NCI-H446 (cell line): ENCODE data around the gene LHPP.
"Not testable (repeated sequence)": the region's sequence is repeated elsewhere in the genome, so short reads cannot be mapped to it uniquely, and the experiment has no call there.

Source experiments
- DNase-seq, 2 experiments: peaks; one replicate each; lab custom pipeline; 2025; lab: John Stamatoyannopoulos, UW

Gene LHPP

DNA sequence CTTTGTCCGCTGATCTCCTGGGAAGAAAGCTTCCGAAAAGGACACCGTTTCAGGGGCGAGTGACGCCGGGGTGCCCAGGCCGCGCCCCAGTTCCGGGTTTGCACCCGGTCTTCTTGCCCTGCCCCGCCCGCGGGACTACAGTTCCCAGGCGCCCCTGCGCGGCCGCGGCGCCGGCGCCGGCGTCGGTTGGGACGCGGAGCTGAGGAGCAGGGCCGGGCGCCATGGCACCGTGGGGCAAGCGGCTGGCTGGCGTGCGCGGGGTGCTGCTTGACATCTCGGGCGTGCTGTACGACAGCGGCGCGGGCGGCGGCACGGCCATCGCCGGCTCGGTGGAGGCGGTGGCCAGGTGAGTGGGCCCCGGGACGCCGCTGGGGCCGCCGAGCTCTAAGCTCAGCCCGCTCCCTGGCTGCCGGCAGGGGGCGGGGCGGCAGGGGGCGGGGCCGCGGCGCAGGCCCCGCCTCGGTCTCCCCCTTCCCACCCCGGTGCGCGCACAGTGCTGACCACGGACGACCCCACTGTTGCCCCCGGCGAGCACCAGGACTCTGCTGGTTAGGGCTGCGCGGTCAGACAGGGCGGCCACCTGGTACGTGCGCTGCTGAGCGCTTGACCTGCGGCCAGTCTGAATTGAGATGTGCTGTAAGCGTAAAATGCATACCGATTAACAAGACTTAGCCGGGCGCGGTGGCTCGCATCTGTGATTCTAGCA, at the start of gene LHPP:
Gene LHPP, plus strand, starts transcription at position 182 of the 706 bp plus-strand sequence. Its CDS starts 40 bp downstream, at position 222.
- DNase-seq, result peak; percentile 28 to 70

GRCh38 chr10:124414076-124414475, 47.5 kb upstream of the LHPP start:
- DNase-seq, result no peak

DNA sequence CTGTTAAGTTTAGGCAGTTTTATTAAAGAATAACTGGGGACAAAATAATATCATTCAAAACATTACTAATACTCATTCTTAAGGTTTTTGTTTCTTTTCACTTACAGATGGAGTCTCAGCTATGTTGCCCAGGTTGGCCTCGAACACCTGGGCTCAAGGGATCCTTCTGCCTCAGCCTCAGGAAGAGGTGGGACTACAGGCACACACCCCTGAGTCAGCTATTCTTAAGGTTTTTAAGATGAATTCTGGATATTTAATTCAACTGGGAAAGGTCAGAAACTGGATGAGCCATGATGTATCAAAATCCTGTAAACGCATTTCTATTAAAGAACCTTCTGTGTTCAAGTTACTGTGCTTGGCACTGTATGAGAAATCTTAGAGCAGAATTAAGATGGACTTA, 46.4 kb upstream of the LHPP start:
- DNase-seq, result no peak

GRCh38 chr10:124416733-124417132, 44.9 kb upstream of the LHPP start:
- no peak for DNase-seq

- DNase-seq, result peak in 1 of 2 experiments; percentile 37
Measured at GRCh38 chr10:124417895-124418725, 43.5 kb upstream of the LHPP start.

DNA sequence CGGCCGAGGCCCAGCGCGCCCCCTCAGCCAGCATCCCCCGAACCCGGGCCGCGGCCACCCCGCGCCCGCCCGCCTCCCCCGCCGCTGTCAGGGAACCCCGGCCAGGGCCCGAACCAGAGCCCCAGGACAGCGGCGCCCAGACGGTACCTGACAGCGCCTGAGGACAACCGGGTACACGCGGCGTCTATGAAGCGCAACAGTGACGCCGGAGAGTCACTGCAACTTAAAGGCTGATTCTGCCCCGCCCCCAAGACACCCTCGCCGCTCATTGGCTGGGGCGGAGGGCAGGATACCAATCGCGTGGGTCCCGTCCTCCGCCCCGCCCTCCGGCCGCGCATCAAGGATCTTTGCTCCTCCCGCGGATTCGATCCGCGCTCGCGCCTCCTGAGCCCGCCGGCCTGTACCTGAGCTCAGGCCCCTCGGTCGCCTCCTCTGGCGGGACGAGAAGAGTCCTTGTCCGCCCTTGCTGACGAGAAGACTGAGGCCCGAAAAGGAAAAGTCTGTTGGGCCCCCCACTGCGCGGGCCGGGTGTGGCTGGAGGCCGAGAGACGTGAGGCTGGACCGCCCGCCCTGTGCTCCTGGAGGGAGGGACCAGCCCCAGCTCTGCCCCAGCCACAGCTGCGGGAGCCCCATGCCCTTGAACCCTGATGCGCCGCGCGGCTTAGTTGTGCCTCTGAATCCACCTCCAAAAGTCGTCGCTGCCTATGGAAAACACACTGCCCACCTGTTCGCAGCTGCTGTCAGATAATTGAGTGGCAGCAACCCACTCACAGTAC, 42.7 kb upstream of the LHPP start, which contains the start of gene OAT:
Gene OAT, minus strand, starts transcription at position 198 of the 776 bp plus-strand sequence. CDS start 6,752 bp downstream, outside the sequence.
- peak; percentile 76 to 93 for DNase-seq

GRCh38 chr10:124419635-124420034, 42.0 kb upstream of the LHPP start:
- no peak for DNase-seq

DNA sequence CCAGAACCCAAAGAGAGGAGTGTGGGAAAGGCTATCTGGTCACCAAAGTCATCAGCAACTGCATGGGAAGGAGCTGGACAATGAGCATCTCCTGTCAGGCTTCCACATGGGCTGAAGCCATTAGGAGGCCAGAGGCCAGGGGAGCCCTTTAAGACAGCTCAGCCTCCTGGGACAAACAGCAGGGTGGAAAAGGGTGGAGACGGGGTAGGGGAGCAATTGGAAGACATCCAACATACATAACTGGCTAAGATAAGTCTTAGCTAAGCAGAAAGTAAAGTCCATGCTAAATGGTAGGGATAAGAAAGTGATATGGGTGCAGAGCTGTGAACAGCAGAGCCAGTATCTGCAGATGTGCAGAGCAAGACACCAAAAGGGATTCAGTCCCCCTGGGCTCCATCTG, 41.4 kb upstream of the LHPP start:
- DNase-seq, result no peak

GRCh38 chr10:124422742-124423141, 38.9 kb upstream of the LHPP start:
- DNase-seq, result no peak

GRCh38 chr10:124423813-124424212, 37.8 kb upstream of the LHPP start:
- DNase-seq, result no peak

- DNase-seq, result no peak
Measured at GRCh38 chr10:124425227-124425962, 36.2 kb upstream of the LHPP start.

- no peak for DNase-seq
Measured at GRCh38 chr10:124428207-124428777, 33.3 kb upstream of the LHPP start.

DNA sequence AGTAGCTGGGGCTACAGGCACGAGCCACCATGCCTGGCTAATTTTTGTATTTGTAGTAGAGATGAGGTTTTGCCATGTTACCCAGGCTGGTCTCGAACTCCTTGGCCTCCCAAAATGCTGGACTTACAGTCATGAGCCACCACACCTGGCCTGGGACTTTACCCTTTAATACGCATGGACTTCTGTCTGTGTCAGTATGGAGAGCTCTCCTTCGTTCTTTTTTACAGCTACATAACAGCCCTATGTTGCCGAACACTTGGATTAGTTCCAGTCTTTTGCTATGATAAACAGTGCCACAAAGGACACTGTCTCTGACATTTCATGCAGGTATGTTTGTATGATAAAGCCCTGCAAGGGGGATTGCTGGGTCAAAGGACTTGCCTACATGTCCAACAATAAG, 32.0 kb upstream of the LHPP start:
- DNase-seq, result no peak

DNA sequence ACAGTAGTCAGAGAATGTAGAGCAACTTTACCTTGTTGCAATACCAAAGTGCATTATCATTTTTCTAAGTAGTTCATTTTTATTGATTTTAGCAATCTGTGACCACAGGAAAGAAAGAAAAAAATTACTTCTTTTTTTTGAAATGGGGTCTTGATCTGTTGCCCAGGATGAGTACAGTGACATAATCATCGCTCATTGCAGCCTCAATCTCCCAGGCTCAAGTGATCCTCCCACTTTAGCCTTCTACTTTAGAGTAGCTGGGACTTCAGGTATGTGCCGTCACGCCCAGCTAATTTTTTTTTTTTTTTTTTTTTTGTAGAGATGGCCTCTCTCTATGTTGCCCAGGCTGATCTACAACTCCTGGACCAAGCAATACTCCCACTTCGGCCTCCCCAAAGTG, 31.5 kb upstream of the LHPP start:
- DNase-seq, result no peak

DNA sequence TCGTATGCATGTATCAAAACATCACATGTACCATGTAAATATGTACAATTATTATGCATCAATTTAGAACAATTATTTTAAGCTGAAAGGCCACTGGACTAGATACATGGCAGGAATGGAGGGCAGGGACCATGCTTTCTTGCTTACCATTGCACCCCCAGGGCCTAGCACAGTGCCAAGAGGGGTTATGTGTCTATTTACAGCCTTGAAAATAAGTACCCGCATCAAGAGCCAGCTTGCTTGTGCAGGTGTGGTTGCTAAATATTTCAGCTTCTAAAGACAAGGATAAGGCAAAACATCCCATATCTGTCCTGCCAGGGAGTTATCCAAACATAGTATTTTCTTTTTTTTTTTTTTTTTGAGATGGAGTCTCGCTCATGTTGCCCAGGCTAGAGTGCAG, 28.2 kb upstream of the LHPP start:
- DNase-seq, result no peak

- not testable (repeated sequence) for DNase-seq
Measured at GRCh38 chr10:124435683-124436082, 25.9 kb upstream of the LHPP start.

DNA sequence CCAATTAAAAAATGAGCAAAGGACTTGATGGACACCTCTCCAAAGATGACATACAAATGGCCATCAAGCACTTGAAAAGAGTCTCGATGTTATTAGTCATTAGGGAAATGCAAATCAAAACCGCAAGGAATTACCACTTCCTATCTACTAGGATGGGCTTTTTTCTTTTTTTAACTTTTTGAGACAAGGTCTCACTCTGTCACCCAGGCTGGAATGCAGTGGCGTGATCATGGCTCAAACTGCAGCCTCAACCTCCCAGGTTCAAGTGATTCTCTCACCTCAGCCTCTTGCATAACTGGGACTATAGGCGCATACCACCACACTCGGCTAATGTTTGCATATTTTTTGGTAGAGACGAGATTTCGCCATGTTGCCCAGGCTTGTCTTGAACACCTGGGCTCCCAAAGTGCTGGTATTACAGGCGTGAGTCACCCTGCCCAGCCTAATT, 25.4 kb upstream of the LHPP start:
- no peak for DNase-seq

- DNase-seq, result not testable (repeated sequence)
Measured at GRCh38 chr10:124441694-124442093, 19.9 kb upstream of the LHPP start.

DNA sequence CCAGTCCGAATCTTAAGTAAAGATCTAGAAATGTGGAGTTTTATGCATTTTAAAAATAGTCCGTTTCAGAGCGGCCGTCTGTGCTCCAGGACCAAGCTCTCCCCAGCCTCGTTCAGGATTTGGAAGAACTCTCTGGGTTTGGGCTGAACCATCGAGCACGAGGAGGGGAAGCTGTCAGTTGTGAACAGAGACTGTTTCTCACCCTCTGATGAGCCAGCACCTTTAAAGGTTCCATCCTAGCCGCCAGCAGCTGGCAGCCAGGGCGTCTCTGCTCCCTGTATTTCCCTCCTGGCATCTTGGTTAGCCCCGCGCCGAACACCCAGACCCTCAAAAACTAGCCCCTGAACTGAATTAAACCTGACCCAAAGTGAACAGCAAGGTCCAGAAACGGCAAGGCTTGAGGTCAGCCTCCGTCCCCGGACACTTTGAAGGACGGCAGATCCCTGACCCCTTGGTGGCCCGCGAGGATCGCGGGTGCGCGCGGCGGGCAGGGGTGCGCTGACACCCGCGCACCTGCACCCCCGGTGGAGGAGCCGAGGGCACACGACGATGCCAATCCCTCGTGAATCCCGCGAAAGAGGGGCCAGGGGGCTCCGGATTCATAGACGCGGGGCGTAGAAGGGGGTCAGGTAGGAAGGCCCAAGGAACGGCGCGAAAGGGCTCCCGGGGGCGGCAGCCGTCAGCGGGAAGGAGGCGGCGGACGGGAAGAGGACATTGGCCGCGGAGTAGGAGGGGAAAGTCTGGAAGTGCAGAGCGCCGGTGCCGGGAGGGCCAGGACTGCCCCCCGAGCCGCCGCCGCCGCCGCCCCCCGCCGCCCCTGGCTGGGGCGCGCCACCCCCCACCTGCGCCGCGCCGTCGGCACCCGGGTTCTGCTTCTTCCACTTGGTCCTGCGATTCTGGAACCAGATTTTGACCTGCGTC, 14.5 kb upstream of the LHPP start:
- no peak for DNase-seq
